Mesendoderm (in vitro differentiated cells): ENCODE measurements around the gene MAVS.

Source experiments
- DNase-seq: peaks from one replicate; pipeline ENCODE4 v3.0.0; 2013
- H2AK5ac ChIP-seq: 2 replicates; pipeline ENCODE4 v1.6.1; 2013; ENCODE audit warnings: low read length, inconsistent platforms
- H2BK120ac ChIP-seq: 2 replicates; pipeline ENCODE4 v1.6.1; 2013; ENCODE audit warnings: low read depth, mild to moderate bottlenecking, low read length, moderate library complexity, mixed read lengths
- H2BK15ac ChIP-seq: replicated peaks from 2 replicates; pipeline ENCODE4 v1.6.1; 2013; ENCODE audit warnings: low read depth, mild to moderate bottlenecking, moderate library complexity
- H2BK5ac ChIP-seq: 2 replicates; pipeline ENCODE4 v1.6.1; 2013; ENCODE audit warnings: low read length, inconsistent platforms
- H3K18ac ChIP-seq: 2 replicates; pipeline ENCODE4 v1.6.1; 2013; ENCODE audit warnings: mild to moderate bottlenecking, low read length, mixed read lengths
- H3K23ac ChIP-seq: one replicate; pipeline ENCODE4 v1.6.1; 2013; ENCODE audit warnings: low read length
- H3K27ac ChIP-seq: 2 replicates; pipeline ENCODE4 v1.5.1; 2013; ENCODE audit warnings: low read depth, mild to moderate bottlenecking, inconsistent platforms, low read length, moderate library complexity
- H3K27me3 ChIP-seq: 2 replicates; pipeline ENCODE4 v1.6.1; 2013; ENCODE audit warnings: low read length, control low read depth, mild to moderate bottlenecking, inconsistent platforms; ENCODE audit not compliant: insufficient read depth, poor library complexity
- H3K36me3 ChIP-seq: 2 replicates; pipeline ENCODE4 v1.6.1; 2013; ENCODE audit warnings: low read length, inconsistent platforms; ENCODE audit not compliant: control insufficient read depth, insufficient read depth
- H3K4ac ChIP-seq: one replicate; pipeline ENCODE4 v1.6.1; 2013; ENCODE audit warnings: low read depth, mild to moderate bottlenecking, low read length, moderate library complexity
- H3K4me1 ChIP-seq: 2 replicates; pipeline ENCODE4 v1.6.1; 2013; ENCODE audit warnings: low read depth, low read length, inconsistent platforms; ENCODE audit not compliant: control insufficient read depth
- H3K4me2 ChIP-seq: 2 replicates; pipeline ENCODE4 v1.6.1; 2013; ENCODE audit warnings: low read length
- H3K4me3 ChIP-seq: 2 replicates; pipeline ENCODE4 v1.5.1; 2013; ENCODE audit warnings: mild to moderate bottlenecking, low read length
- H3K56ac ChIP-seq: one replicate; pipeline ENCODE4 v1.6.1; 2013; ENCODE audit warnings: low read length
- H3K79me1 ChIP-seq: 2 replicates; pipeline ENCODE4 v1.6.1; 2013; ENCODE audit warnings: low read length, inconsistent platforms
- H3K79me2 ChIP-seq: 2 replicates; pipeline ENCODE4 v1.6.1; 2013; ENCODE audit warnings: mild to moderate bottlenecking, low read length; ENCODE audit not compliant: control insufficient read depth, insufficient read depth
- H3K9ac ChIP-seq: 2 replicates; pipeline ENCODE4 v1.6.1; 2013; ENCODE audit warnings: low read length, inconsistent platforms
- H4K5ac ChIP-seq: one replicate; pipeline ENCODE4 v1.6.1; 2013; ENCODE audit warnings: low read length
- H4K8ac ChIP-seq: one replicate; pipeline ENCODE4 v1.6.1; 2013; ENCODE audit warnings: low read depth, mild to moderate bottlenecking, control low read depth, low read length, moderate library complexity
- WGBS: extraction: QIAGEN DNeasy Blood & Tissue Kit; methylation state at CpG from one replicate; pipeline ENCODE4 v1.1.7; 2013; ENCODE audit warnings: low lambda C conversion rate, missing lambda C conversion rate; ENCODE audit not compliant: insufficient coverage; ENCODE audit errors: extremely low coverage; 5-methylcytosine and 5-hydroxymethylcytosine counted together

MAVS gene

DNA sequence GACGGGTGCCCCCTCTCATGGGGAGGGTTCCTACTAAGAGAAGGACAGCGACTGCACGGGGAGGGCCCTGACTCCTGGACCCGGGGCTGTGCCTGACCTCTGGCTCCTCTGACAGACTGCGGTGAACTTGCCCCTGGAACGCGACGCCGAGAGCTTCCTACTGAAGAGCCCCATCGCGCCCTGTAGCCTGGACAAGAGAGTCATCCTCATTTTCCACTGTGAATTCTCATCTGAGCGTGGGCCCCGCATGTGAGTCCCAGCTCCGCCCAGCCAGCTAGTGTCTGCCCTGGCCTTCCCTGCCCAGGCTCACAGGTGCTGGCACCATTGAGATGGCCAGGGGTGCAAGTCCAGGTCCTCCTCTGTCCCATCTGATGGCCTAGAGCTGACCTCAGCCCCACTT is 43.3 kb upstream of the MAVS start:
- no peak overlapping the region for H3K4me3 ChIP-seq
- H3K9ac ChIP-seq = no peak overlapping the region
- H3K4ac ChIP-seq = no peak overlapping the region
- H3K56ac ChIP-seq = no peak overlapping the region
- peaks cover 10% of the 10 kb centered on the region for H3K4me1 ChIP-seq
- no peak overlapping the region for H2BK120ac ChIP-seq
- no peaks in the 10 kb centered on the region for H3K27me3 ChIP-seq
- H3K36me3 ChIP-seq = peaks cover 10% of the 10 kb centered on the region
- H3K23ac ChIP-seq = no peak overlapping the region
- H2AK5ac ChIP-seq = no peak overlapping the region
- H4K8ac ChIP-seq = no peak overlapping the region
- H3K27ac ChIP-seq = no peak overlapping the region
- no peak overlapping the region for H4K5ac ChIP-seq
- no peak overlapping the region for H2BK5ac ChIP-seq
- WGBS = no CpG with 5 or more reads among the region's 14 CpGs
- no peak overlapping the region for H3K4me2 ChIP-seq
- no peaks in the 10 kb centered on the region for H3K79me2 ChIP-seq
- no peaks in the 10 kb centered on the region for H3K79me1 ChIP-seq
- H2BK15ac ChIP-seq = no peak overlapping the region
- no peak for DNase-seq
- H3K18ac ChIP-seq = no peak overlapping the region

DNA sequence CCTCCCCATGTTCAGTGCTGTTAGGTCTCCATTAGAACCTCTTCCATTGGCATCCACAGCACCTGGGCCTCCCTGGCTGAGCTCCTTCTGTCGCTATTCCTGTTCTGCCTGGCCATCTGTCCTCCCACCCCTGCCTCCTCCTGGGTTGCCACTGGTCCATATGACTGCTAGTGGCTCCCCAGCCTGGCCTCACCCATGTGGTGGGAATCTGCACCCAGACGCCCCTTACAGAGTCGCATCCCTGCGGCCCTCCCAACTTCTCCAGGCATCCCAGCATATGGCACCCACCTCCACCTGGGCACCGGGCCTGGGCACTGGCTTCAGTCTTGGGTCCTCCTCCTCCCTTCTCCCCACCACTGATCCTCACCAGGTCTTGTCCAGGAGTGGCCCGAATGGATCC is 42.8 kb upstream of the MAVS start:
- no CpG with 5 or more reads among the region's 6 CpGs for WGBS
- no peak overlapping the region for H2BK5ac ChIP-seq

DNA sequence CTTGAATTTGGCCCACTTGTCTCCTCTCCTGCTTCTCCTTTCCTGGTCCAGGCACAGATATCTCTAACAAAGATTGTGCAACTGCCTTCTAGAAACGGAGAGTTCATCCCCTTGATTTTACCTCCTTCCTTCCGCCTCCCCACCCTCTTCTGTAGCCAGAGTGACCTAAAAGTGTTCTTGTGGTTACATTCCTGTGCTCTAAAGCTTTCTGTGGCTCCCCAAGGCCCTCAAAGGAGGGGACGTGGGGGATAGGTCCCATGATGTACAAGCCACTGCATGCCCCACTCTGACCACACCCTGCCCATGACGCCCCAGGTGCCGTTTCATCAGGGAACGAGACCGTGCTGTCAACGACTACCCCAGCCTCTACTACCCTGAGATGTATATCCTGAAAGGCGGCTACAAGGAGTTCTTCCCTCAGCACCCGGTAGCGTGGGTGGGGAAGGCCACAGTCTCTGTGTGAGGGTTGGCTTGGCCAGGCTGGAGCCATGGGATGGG is 42.3 kb upstream of the MAVS start:
- WGBS = no CpG with 5 or more reads among the region's 11 CpGs

More for the DNA sequence above, 42.8 kb upstream of the MAVS start:
- H2AK5ac ChIP-seq = no peak overlapping the region
- no peak overlapping the region for H4K8ac ChIP-seq
- H2BK15ac ChIP-seq = no peak overlapping the region
- DNase-seq = no peak
- H3K4ac ChIP-seq = no peak overlapping the region
- no peak overlapping the region for H3K18ac ChIP-seq
- no peaks in the 10 kb centered on the region for H3K79me2 ChIP-seq
- no peak overlapping the region for H2BK120ac ChIP-seq
- H3K27me3 ChIP-seq = no peaks in the 10 kb centered on the region
- no peaks in the 10 kb centered on the region for H3K79me1 ChIP-seq
- H3K56ac ChIP-seq = no peak overlapping the region
- H4K5ac ChIP-seq = no peak overlapping the region
- H3K4me1 ChIP-seq = peaks cover 10% of the 10 kb centered on the region
- H3K4me2 ChIP-seq = no peak overlapping the region
- no peak overlapping the region for H3K9ac ChIP-seq
- H3K23ac ChIP-seq = no peak overlapping the region
- no peak overlapping the region for H3K4me3 ChIP-seq
- no peak overlapping the region for H3K27ac ChIP-seq
- peaks cover 10% of the 10 kb centered on the region for H3K36me3 ChIP-seq

DNA sequence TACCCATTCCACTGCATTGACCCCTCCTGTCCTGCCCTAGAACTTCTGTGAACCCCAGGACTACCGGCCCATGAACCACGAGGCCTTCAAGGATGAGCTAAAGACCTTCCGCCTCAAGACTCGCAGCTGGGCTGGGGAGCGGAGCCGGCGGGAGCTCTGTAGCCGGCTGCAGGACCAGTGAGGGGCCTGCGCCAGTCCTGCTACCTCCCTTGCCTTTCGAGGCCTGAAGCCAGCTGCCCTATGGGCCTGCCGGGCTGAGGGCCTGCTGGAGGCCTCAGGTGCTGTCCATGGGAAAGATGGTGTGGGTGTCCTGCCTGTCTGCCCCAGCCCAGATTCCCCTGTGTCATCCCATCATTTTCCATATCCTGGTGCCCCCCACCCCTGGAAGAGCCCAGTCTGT is 41.9 kb upstream of the MAVS start:
- no peak overlapping the region for H2AK5ac ChIP-seq
- no peak overlapping the region for H3K4me3 ChIP-seq
- H3K18ac ChIP-seq = no peak overlapping the region
- H3K23ac ChIP-seq = no peak overlapping the region
- no peaks in the 10 kb centered on the region for H3K79me1 ChIP-seq
- no peak overlapping the region for H4K8ac ChIP-seq
- H3K4me1 ChIP-seq = peaks cover 6% of the 10 kb centered on the region
- H2BK15ac ChIP-seq = no peak overlapping the region
- no peaks in the 10 kb centered on the region for H3K79me2 ChIP-seq
- H3K4ac ChIP-seq = no peak overlapping the region
- WGBS = no CpG with 5 or more reads among the region's 11 CpGs
- no peak overlapping the region for H2BK5ac ChIP-seq
- DNase-seq = no peak
- no peak overlapping the region for H3K27ac ChIP-seq
- H3K4me2 ChIP-seq = no peak overlapping the region
- no peak overlapping the region for H3K9ac ChIP-seq
- no peak overlapping the region for H3K56ac ChIP-seq
- H2BK120ac ChIP-seq = no peak overlapping the region
- H3K27me3 ChIP-seq = no peaks in the 10 kb centered on the region
- peaks cover 10% of the 10 kb centered on the region for H3K36me3 ChIP-seq
- no peak overlapping the region for H4K5ac ChIP-seq

More for the DNA sequence above, 42.3 kb upstream of the MAVS start:
- H3K18ac ChIP-seq = no peak overlapping the region
- peaks cover 10% of the 10 kb centered on the region for H3K36me3 ChIP-seq
- H2BK5ac ChIP-seq = no peak overlapping the region
- no peak overlapping the region for H2AK5ac ChIP-seq
- no peaks in the 10 kb centered on the region for H3K27me3 ChIP-seq
- H3K4me1 ChIP-seq = peaks cover 8% of the 10 kb centered on the region
- no peak overlapping the region for H3K56ac ChIP-seq
- H3K4me2 ChIP-seq = no peak overlapping the region
- no peak overlapping the region for H3K4me3 ChIP-seq
- no peaks in the 10 kb centered on the region for H3K79me1 ChIP-seq
- H3K4ac ChIP-seq = no peak overlapping the region
- H3K27ac ChIP-seq = no peak overlapping the region
- no peak overlapping the region for H3K9ac ChIP-seq
- H3K79me2 ChIP-seq = no peaks in the 10 kb centered on the region
- no peak for DNase-seq
- no peak overlapping the region for H4K8ac ChIP-seq
- H3K23ac ChIP-seq = no peak overlapping the region
- H4K5ac ChIP-seq = no peak overlapping the region
- no peak overlapping the region for H2BK120ac ChIP-seq
- no peak overlapping the region for H2BK15ac ChIP-seq

DNA sequence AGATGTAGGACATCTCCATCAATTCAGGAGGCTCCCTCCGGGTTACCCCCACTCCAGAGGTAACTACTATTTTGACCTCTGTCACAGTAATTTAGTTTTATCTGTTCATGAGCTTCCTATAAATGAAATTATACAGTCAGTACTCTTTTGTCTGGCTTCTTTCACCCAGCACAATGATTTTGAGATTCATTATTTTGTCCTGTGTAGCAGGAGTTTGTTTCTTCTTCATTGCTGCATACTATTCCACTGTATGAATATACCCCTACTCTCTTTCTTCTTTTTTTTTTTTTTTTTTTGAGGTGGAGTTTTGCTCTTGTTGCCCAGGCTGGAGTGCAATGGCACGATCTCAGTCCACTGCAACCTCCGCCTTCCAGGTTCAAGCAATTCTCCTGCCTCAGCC is 38.1 kb upstream of the MAVS start:
- Histone ChIP-seq H3K4me3 (no peak overlapping the region), H3K36me3 (peaks cover 2% of the 10 kb centered on the region), H3K79me1 (no peaks in the 10 kb centered on the region), H3K18ac (no peak overlapping the region), H3K4ac (no peak overlapping the region), H2BK120ac (no peak overlapping the region), H3K9ac (no peak overlapping the region), H3K4me2 (no peak overlapping the region), H3K27ac (no peak overlapping the region), H3K27me3 (no peaks in the 10 kb centered on the region), H3K4me1 (no peaks in the 10 kb centered on the region), H4K5ac (no peak overlapping the region), H2AK5ac (no peak overlapping the region), H3K79me2 (no peaks in the 10 kb centered on the region), H3K56ac (no peak overlapping the region), H2BK5ac (no peak overlapping the region), H4K8ac (no peak overlapping the region), H2BK15ac (no peak overlapping the region), H3K23ac (no peak overlapping the region)
- DNase-seq = no peak
- WGBS = no CpG with 5 or more reads among the region's 3 CpGs
